HEK293T (cell line): Measurements from ENCODE around the gene KLHL29.
"Not testable (repeated sequence)": the region's sequence is repeated elsewhere in the genome, so short reads cannot be mapped to it uniquely, and the experiment has no call there.

Experiments
- CTCF ChIA-PET: fragments of 350-600 bp; formaldehyde crosslinking; extraction: SDS; loops from one replicate; lab custom pipeline; 2021; ENCODE audit warnings: antibody characterized with exemption, inconsistent platforms; lab: Yijun Ruan, JAX
- POLR2A ChIA-PET: fragments of 350-600 bp; formaldehyde crosslinking; extraction: SDS; loops from one replicate; lab custom pipeline; 2020; ENCODE audit warnings: antibody characterized with exemption, inconsistent platforms; lab: Yijun Ruan, JAX
- DNase-seq: peaks from one replicate; pipeline ENCODE4 v3.0.0; 2012; ENCODE audit warnings: mixed read lengths; ENCODE audit errors: extremely low spot score
- ARNT ChIP-seq: fragments of 450-650 bp; IDR thresholded peaks from 2 replicates; pipeline ENCODE4 v1.6.1; 2017; ENCODE audit warnings: mild to moderate bottlenecking
- BHLHE40 ChIP-seq: fragments of 450-650 bp; IDR thresholded peaks from 2 replicates; pipeline ENCODE4 v1.6.1; 2016; ENCODE audit warnings: mild to moderate bottlenecking, moderate library complexity, borderline replicate concordance
- CTBP1 ChIP-seq: fragments of 450-650 bp; IDR thresholded peaks from 2 replicates; pipeline ENCODE4 v1.6.1; 2016; ENCODE audit warnings: borderline replicate concordance
- ELF4 ChIP-seq: fragments of 450-650 bp; IDR thresholded peaks from 2 replicates; pipeline ENCODE4 v1.6.1; 2017; ENCODE audit warnings: antibody characterized with exemption
- FOXA1 ChIP-seq: fragments of 450-650 bp; IDR thresholded peaks from 2 replicates; pipeline ENCODE4 v1.6.1; 2016; ENCODE audit warnings: mild to moderate bottlenecking
- FOXK2 ChIP-seq: fragments of 450-650 bp; IDR thresholded peaks from 2 replicates; pipeline ENCODE4 v1.6.1; 2016; ENCODE audit warnings: mild to moderate bottlenecking
- FOXM1 ChIP-seq: fragments of 450-650 bp; IDR thresholded peaks from 2 replicates; pipeline ENCODE4 v1.6.1; 2017; ENCODE audit warnings: mild to moderate bottlenecking, borderline replicate concordance
- HDGF ChIP-seq: fragments of 450-650 bp; IDR thresholded peaks from 2 replicates; pipeline ENCODE4 v1.6.1; 2017; ENCODE audit warnings: antibody characterized with exemption, borderline replicate concordance
- L3MBTL2 ChIP-seq: fragments of 450-650 bp; conservative IDR thresholded peaks from 2 replicates; pipeline ENCODE4 v1.6.1; 2016; ENCODE audit warnings: mild to moderate bottlenecking
- LEF1 ChIP-seq: fragments of 450-650 bp; IDR thresholded peaks from 2 replicates; pipeline ENCODE4 v1.6.1; 2017; ENCODE audit warnings: mild to moderate bottlenecking, borderline replicate concordance
- NFRKB ChIP-seq: fragments of 450-650 bp; IDR thresholded peaks from 2 replicates; pipeline ENCODE4 v1.6.1; 2016; ENCODE audit warnings: mild to moderate bottlenecking, moderate library complexity
- SP1 ChIP-seq: fragments of 450-650 bp; IDR thresholded peaks from 2 replicates; pipeline ENCODE4 v1.6.1; 2017
- SUZ12 ChIP-seq: fragments of 450-650 bp; IDR thresholded peaks from 2 replicates; pipeline ENCODE4 v1.6.1; 2016; ENCODE audit warnings: mild to moderate bottlenecking
- TARDBP ChIP-seq: fragments of 450-650 bp; IDR thresholded peaks from 2 replicates; pipeline ENCODE4 v1.6.1; 2016
- ZNF384 ChIP-seq: fragments of 450-650 bp; IDR thresholded peaks from 2 replicates; pipeline ENCODE4 v1.6.1; 2016
- TF ChIP-seq, protein P1 (sequence below): fragments of 450-650 bp; IDR thresholded peaks from 2 replicates; pipeline ENCODE4 v1.6.1; 2016

The KLHL29 gene

DNA sequence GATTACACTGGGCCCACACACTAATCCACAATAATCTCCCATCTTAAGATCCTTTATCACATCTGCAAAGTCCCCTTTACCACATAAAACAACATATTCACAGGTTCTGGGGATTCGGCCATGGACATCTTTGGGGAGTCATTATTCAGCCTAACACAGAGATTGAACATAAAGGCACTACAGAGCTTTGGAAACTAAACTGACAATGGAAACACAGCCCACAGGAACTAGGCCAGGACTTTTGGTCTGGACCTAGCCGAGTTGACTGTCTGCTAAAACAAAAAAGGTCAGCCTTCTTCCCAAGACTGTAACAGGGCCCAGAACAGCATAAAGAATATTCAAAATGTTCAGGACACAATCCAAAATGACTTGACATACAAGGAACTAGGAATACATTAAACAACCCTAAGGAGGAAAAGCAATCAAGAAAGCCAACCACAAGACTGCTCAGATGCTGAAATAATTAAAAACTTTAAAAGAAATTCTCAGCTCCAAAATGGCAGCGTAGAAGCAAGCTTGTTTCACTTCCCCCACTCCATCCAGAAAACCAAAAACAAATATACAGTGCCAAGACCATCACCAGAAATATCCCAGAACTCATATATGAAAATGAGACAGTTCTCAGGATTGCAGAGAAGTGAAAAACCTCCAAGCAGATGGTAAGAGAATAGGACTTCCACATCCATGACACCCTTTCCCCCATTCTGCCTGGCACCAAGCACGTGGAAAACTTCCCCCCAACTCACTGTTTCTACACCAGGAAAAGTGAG is 334.1 kb downstream of the KLHL29 start:
- CTCF ChIA-PET, result no interaction called here

DNA sequence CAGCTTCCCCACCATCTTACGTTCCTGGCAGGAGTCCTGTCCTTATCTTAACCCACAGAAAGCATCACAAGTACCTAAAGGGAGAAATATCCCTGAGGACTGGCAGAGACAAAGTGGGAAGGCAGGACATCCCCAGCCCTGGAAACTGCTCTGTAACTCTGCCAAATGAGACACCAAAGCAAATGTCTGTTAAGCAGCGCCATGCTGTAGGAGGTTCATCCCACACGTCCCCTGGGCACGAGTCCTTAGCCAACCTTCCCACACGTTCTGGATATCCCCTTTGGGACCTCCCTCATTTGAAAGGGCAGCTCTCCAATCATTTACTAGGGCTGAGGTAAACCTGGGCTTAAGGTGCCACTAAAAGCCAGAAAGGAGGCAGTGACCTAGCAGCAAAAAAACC is 334.7 kb downstream of the KLHL29 start:
- no peak for DNase-seq
- ChIA-PET CTCF (no interaction called here), POLR2A (no interaction called here)
- TF ChIP-seq, protein P1, sequence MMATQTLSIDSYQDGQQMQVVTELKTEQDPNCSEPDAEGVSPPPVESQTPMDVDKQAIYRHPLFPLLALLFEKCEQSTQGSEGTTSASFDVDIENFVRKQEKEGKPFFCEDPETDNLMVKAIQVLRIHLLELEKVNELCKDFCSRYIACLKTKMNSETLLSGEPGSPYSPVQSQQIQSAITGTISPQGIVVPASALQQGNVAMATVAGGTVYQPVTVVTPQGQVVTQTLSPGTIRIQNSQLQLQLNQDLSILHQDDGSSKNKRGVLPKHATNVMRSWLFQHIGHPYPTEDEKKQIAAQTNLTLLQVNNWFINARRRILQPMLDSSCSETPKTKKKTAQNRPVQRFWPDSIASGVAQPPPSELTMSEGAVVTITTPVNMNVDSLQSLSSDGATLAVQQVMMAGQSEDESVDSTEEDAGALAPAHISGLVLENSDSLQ, result no peak
- TF ChIP-seq CTBP1 (no peak), FOXA1 (no peak), TARDBP (no peak), BHLHE40 (no peak), FOXK2 (no peak), ELF4 (no peak), SP1 (no peak)

More for the DNA sequence above, 334.1 kb downstream of the KLHL29 start:
- no peak for DNase-seq
- POLR2A ChIA-PET, result no interaction called here
- TF ChIP-seq L3MBTL2 (no peak), HDGF (no peak), SUZ12 (no peak), ZNF384 (no peak), LEF1 (no peak), BHLHE40 (no peak), NFRKB (no peak)
- TF ChIP-seq, protein P1, result no peak

DNA sequence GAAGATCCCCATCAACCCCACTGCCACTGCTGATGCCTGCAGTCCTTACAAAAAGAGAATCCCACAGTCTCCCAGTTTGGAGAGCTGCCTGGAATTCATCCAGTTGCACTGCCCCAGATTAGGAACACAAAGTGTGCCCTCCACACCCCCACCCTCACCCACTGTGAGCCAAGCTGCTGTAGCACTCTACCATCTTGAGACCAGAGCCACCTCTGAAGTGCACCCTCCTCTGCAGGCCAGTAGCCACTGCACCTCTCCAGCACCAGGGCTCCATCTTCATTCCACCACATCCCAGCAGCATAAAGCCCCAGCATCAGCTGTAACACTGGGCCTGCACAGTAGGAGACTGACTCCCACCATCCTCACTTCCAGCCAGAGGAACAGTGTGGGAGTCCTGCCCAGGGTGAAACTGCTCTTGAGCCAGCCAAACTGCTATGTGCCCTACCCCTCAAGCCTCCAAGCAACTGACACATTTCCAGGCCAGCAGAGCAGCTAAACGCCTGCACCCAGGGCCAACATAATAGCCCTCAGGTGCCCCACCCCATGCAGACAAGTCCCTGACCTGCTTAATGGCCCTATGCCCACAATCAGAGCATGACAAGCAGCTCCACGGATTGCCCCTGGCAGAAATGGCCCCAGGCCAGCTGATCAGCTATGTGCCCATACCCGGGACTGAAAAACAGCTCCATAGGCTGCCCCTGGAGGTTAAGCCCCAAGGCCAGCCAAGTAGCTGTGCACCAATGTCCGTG is 335.9 kb downstream of the KLHL29 start:
- no peak for DNase-seq
- no peak for TF ChIP-seq SP1
- TF ChIP-seq NFRKB, result no peak
- no peak for TF ChIP-seq ARNT
- TF ChIP-seq FOXK2, result no peak
- no peak for TF ChIP-seq CTBP1
- no peak for TF ChIP-seq LEF1
- TF ChIP-seq, protein P1, result no peak
- TF ChIP-seq FOXA1, result no peak
- no peak for TF ChIP-seq L3MBTL2
- no peak for TF ChIP-seq FOXM1
- TF ChIP-seq SUZ12, result no peak
- no peak for TF ChIP-seq BHLHE40
- TF ChIP-seq ELF4, result no peak
- no peak for TF ChIP-seq HDGF
- TF ChIP-seq TARDBP, result no peak
- POLR2A ChIA-PET, result no interaction called here
- CTCF ChIA-PET, result no interaction called here

DNA sequence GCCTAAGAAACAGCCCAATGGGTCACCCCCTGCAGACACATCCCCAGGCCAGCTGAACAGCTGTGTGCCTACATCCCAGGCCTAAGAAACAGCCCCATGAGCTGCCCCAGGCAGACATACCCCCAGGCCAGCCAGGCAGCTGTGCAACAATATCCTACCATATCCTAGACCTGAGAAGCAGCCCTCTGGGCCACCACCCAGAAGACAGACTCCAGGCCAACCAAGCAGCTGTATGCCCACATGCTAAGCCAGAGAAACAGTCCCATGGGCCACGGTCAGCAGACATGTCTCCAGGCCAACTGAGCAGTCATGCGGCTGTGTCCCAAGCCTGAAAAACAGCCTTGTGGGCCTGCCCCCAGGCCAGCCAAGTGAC is 336.5 kb downstream of the KLHL29 start:
- ChIA-PET POLR2A (no interaction called here), CTCF (no interaction called here)
- TF ChIP-seq, protein P1, result no peak

DNA sequence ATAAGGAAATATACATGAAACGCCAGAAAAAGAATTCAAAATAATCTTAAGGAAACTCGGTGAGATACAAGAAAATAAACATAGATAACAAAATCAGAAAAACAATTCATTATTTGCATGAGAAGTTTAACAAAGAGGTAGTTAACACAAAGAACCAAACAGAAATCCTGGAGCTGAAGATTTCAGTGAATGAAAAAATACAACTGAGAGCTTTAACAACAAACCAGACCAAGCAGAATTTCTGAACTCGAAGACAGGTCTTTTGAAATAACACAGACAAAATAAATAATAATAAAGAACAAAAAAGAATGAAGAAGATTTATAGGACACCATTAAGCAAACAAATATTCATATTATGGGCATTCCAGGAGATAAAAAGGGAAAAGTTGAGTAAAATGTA is 337.3 kb downstream of the KLHL29 start:
- CTCF ChIA-PET, result no interaction called here
- POLR2A ChIA-PET, result no interaction called here
- no peak for TF ChIP-seq NFRKB
- TF ChIP-seq FOXM1, result no peak
- TF ChIP-seq, protein P1, result no peak
- no peak for TF ChIP-seq SP1
- TF ChIP-seq CTBP1, result no peak
- no peak for TF ChIP-seq SUZ12
- TF ChIP-seq ELF4, result no peak
- no peak for TF ChIP-seq LEF1
- no peak for TF ChIP-seq FOXA1
- TF ChIP-seq TARDBP, result no peak
- TF ChIP-seq FOXK2, result no peak
- TF ChIP-seq L3MBTL2, result no peak
- no peak for TF ChIP-seq BHLHE40
- no peak for TF ChIP-seq HDGF
- no peak for TF ChIP-seq ZNF384
- TF ChIP-seq ARNT, result no peak
- no peak for DNase-seq

More for the DNA sequence above, 336.5 kb downstream of the KLHL29 start:
- DNase-seq, result no peak

DNA sequence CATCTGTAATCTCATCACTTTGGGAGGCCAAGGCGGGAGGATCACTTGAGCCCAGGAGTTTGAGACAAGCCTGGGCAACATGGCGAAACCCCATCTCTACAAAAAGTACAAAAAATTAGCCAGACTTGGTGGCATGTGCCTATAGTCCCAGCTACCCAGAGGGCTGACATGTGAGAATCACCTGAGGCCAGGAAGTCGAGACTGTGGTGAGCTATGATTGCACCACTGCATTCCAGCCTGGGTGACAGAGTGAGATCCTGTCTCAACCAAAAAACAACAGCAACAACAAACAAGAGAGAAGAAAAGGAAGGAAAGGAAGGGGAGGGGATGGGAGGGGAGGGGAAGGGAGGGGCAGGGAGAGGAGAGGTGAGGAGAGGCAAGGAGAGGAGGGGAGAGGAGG is 338.1 kb downstream of the KLHL29 start:
- DNase-seq, CTCF ChIA-PET, POLR2A ChIA-PET: not testable (repeated sequence)
